Ramos (cell line): ENCODE results near the gene ACOX1.
"Not testable (repeated sequence)": the region's sequence is repeated elsewhere in the genome, so short reads cannot be mapped to it uniquely, and the experiment has no call there.

Experiments
- in situ Hi-C: fragments of 300-500 bp; cut with MboI; formaldehyde crosslinking; loops from one replicate; pipeline ENCODE4 v1.14.3; 2022; ENCODE audit warnings: low sequenced_read_pairs; ENCODE audit not compliant: unreplicated experiment

The ACOX1 gene

GRCh38 chr17:75985986-75986385, 7.0 kb upstream of the ACOX1 start:
- in situ Hi-C loops: no loop called here

DNA sequence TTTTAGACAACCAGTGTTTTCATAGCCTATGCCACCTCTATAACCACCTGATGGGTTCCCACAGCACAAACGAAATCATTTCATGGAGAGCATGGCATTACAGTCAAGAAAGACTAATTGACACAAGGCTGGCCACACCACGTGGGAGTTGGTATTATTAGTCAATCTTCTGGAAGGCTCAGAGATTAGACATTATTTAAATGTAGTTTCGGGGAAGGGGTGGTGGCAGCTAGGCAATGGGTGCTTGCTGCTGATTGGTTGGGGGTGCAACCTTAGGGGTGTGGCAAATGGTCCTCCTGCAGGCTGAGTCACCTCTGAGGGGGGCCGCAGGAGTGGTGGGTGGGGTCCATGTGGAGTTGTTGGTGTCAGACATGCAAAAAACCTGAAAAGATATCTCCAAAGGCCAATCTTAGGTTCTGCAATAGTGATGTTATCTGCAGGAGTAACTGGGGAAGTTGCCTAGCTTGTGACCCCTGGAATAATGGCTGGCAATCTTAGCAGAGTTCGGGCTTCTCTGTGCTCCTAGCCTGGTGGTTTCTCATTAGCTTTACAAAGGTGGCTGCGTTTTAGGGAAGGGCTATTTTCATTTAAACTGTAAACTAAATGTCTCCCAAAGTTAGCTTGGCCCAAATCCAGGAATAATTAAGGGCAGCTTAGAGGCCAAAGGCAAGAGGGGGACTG, 4.7 kb upstream of the ACOX1 start:
- in situ Hi-C loops: no loop called here

GRCh38 chr17:75981019-75981615, 2.2 kb upstream of the ACOX1 start:
- in situ Hi-C loops: no loop called here

DNA sequence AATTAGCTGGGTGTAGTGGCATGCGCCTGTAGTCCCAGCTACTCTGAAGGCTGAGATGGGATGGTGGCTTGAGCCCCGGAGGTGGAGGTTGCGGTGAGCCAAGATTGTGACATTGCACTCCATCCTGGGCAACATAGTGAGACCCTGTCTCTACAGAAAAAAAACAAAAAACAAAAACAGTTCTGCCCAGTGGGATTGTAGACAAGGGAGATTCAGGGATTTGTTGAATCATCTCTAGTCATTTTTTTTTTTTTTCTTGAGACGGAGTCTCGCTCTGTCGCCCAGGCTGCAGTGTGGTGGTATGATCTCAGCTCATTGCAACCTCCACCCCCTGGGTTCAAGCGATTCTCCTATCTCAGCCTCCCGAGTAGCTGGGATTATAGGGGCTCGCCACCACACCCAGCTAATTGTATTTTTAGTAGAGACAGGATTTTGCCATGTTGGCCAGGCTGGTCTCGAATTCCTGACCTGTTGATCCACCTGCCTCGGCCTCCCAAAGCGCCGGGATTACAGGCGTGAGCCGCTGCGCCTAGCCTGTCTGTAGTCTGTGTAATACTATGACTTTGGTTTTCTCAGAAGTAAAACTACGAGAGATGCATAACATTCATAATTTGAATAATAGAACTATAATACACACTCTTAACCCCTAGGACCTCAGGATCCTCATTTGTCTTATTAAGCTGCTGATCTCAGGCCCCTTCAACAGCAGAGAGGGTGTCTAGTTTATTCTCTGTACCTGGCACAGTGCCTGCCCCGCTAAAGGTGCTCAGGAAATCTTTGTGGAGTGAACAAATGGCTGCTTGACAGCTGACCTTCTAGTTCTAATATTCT, 1.4 kb upstream of the ACOX1 start:
- in situ Hi-C loops: no loop called here

- in situ Hi-C loops: no loop called here
Observed at GRCh38 chr17:75979705-75980187, 780 bp upstream of the ACOX1 start.

- in situ Hi-C loops: no loop called here
Observed at GRCh38 chr17:75976175-75976848, 2.7 kb downstream of the ACOX1 start.

GRCh38 chr17:75975757-75976174, 3.2 kb downstream of the ACOX1 start:
- in situ Hi-C loops: no loop called here

DNA sequence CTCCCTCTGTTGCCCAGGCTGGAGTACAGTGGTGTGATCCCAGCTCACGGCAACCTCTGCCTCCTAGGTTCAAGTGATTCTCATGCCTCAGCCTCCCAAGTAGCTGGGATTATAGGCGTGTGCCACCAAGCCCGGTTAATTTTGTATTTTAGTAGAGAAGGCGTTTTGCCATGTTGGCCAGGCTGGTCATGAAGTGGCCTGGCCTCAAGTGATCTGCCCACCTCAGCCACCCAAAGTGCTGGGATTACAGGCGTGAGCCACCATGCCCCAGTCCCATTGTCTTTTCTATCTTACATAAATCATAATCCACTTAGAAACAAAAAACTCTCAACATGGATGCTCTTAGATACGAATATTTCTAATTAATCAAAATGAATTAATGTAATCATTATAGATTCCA, 3.8 kb downstream of the ACOX1 start:
- in situ Hi-C loops: not testable (repeated sequence)

GRCh38 chr17:75970626-75971025, 8.3 kb downstream of the ACOX1 start:
- in situ Hi-C loops: no loop called here

DNA sequence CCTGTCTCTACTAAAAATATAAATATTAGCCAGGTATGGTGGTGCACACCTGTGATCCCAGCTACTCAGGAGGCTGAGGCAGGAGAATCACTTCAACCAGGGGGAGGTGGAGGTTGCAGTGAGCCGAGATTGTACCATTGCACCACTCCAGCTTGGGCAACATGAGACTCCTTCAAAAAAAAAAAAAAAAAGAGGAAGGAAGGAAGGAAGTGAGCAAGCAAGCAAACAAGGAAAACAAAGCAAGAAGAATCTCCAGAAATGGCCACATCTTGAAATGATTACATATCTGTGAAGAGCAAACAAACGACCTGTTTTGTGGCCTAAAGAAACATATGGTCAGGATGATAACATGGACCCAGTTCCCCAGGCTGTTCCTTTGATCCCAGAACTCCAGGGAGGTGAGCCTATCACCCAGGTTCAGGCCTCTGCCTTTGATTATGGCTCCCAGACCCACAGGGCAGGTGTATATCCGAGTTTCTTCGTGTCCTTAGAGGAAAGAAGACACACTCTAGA, 8.9 kb downstream of the ACOX1 start:
- in situ Hi-C loops: no loop called here

GRCh38 chr17:75969044-75969443, 9.9 kb downstream of the ACOX1 start:
- in situ Hi-C loops: not testable (repeated sequence)

DNA sequence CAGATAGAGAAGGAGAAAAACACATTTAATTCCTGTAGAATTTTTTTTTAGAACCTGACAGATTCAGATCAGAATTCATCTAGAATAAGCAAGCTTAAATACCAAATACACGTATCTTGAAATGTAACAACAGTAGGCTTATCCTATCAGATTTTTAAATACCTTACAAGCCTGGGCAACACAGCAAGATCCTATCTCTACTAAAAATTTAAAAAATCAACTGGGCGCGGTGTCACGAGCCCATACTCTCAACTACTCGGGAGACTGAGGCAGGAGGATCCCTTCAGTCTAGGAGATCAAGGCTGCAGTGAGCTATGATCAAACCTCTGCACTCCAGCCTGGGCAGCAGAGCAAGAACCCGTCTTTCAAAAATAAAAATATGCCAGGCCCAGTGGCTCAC, 13.5 kb downstream of the ACOX1 start:
- in situ Hi-C loops: no loop called here

- in situ Hi-C loops: no loop called here
Observed at GRCh38 chr17:75959839-75960511, 19.0 kb downstream of the ACOX1 start.

- in situ Hi-C loops: no loop called here
Observed at GRCh38 chr17:75959051-75959838, 19.7 kb downstream of the ACOX1 start.

DNA sequence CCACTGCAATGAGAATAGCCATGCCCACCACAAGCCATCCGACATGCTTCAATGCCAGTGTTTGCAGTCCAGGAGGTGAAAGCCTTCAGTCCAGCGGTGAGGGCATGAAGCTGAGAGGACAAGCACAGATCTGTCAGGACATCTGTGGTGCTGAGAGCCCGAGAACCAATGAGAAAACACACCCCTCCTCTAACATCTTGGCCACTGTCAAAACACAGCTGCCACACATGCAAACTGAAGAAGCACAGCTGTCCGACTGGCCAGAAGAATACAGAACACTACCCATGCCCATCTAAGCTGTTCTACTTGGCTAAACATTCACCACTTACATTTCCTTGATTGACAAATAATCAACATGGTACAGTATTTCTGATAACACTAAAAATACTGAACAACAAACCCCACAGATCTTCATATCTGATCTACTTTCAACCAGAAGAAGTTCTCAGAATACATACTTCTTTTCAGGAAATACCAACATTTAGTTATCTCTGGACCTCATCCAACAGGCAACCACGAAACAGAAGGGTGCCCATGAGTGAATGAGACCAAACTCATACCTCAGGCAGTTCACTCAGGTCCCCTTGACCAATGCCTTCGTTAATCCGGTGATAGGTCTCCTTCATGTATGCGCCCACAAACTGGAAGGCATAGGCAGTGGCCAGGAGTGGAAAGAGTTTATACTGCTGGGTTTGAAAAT, 28.0 kb downstream of the ACOX1 start:
- in situ Hi-C loops: no loop called here

GRCh38 chr17:75950421-75950820, 28.5 kb downstream of the ACOX1 start:
- in situ Hi-C loops: no loop called here

DNA sequence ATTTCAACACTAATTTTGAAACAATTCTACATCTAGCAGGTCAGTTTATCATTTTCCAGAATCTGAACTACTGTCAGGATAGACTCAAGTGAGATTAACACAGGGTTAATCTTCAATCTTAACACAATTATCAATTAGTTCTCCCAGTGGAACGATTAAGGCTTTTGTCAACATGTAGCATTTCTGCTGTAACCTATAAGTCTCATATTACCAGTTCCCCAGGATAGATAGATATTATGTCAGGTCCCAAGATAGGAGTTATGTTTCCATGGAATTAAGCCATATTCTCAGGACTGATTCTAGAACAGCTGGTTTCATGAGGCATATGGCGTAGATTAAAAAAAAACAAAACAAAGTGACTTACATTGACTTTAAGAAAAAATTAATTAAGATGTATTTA, 33.8 kb downstream of the ACOX1 start:
- in situ Hi-C loops: no loop called here

DNA sequence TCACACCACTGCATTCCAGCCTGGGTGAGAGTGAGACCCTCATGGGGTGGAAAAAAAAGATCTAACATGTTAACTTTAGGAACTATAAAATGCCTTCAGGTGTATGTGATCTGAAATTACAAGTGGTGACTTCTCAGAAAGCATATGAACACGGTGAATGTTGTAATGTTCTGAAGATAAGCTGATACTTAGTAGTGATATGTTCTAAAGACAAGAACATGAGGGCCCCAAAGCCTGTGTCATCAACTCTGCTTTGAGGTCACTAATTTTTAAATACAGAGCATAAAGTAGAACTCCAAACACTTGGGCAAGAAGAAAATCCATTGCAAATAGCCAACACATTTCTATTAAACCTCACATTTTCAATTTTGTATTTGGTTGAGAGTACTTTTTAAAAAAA, 35.5 kb downstream of the ACOX1 start:
- in situ Hi-C loops: no loop called here

- in situ Hi-C loops: no loop called here
Observed at GRCh38 chr17:75942473-75942872, 36.5 kb downstream of the ACOX1 start.
